ENCODE results near the gene OBSCN.

OBSCN gene

DNA sequence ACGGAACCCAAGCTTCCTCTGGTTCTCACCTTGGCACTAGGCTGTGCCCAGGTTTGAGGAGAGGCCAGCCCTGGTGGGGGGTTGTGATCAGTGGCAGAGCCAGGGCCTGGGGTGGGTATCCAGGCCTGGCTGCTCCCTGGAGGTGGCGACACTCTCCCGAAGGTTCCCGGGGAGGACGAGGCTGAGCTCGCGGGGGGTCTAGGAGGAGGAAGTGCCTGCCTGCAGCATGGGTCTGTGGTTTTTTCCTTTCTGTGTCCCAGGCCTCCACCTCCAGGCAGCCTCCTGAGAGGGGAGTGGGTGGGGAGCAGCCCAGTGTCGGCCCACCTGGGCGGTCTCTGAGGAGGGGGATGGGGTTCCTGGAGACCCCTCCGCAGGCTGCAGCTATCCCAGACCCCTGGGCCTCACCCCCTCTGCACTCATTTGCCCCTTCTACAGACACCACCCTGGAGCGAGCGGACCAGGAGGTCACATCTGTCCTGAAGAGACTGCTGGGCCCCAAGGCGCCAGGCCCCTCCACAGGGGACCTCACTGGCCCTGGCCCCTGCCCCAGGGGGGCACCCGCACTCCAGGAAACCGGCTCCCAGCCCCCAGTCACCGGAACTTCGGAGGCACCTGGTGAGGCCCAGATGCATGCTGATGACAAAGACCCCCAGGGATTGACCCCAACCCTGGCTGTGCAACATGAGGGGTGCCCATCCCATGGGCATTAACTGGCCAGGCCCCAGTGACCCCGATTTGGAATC is 154.5 kb downstream of the OBSCN start:
- DNase-seq: peak; percentile 15

DNA sequence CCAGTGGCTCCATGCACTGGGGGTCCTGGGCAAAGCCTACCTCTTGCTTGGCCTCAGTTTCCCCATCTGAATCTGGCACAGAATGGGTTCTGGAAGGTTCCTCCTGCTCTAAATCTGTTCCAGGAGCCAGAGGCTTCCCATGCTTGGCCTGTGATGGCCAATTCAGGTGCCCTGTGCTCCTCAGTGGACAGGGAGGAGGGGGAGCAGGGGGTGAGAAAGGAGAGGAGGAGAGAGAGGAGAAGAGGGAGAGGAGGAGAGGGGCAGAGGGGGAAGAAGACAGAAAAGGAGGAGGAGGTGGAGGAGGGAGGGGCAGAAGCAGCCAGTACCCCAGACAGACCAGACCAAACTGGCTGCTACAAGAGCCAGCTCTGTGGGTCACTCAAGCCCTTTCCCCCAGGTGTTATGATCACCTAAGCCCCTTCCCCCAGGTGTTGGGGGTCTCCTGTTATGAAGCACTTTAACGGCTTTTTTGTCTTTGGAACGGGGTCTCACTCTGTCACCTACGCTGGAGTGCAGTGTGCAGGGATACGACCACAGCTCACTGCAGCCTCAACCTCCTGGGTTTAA is 155.1 kb downstream of the OBSCN start:
- DNase-seq: no peak

DNA sequence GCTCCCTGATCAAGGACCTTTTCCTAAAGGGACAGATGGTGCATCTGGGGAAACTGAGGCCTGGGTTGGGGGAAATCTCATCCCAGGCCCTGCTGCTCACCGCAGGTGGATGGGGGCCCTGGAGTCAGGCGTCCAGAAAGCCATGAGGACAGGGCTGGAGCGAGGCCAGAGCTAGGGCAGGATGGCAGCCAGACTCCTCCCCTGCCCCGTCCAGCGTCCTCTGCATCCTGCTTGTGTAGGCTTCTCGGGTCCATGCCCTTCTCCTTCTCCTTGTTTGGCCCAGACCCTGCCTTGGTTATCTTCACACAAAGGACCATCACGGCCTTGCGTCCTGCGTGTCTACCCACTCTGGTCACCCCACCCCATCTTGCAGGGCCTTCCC is 155.8 kb downstream of the OBSCN start:
- peak; percentile 13 for DNase-seq

DNA sequence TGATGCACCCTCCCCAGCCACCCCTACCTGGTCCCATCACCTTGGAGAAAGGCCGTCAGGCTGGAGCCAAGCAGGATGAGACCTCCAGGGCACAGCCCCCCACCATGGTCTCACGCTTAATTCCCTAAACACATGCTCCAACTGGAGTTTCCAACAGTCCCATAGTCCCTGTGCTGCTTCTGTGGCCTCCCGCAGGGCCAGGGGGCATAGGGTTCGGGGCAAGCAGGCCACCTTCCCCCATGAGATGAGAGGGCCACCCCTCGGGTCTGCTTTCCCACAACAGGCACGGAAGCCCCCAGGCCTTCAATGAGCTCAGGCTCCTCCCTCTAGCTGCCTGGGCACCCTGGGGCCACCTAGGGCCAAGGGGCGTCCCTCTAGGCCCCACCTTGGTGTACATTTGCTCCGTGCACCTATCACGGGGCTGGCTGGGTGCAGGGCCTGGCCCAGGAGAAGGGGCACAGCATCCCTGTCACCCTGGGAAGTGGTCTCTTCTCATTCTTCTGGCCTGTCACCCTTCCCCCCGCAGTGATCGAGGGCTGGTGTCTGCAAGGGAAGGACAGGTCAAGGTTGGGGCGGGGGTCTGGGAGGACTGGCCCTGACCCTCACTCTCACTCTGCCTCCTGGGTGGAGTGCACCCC is 156.3 kb downstream of the OBSCN start:
- peak; percentile 15 for DNase-seq

DNA sequence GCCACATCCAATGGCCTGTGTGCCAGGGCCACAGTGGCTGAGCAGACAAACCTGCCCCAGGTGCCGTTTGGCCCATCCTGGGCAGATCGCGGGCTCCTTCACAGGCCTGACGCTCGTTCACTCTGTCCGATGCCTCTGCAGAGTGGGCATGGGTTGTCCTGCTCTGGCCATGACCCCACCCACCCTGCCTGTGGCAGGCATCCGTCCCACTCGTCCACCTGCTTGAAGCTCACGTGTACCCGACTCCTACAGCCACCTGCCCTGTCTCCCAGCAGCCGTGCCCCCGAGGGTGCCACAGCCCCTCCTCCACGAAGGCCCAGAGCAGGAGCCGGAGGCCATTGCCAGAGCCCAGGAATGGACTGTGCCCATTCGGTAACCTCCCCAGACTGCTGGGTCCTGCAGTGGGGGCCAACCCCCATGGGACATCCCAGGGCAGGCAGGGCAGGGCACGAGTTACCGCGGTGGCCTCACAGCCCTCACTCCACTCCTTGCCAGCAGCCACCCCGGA is 156.9 kb downstream of the OBSCN start:
- peak; percentile 18 for DNase-seq

DNA sequence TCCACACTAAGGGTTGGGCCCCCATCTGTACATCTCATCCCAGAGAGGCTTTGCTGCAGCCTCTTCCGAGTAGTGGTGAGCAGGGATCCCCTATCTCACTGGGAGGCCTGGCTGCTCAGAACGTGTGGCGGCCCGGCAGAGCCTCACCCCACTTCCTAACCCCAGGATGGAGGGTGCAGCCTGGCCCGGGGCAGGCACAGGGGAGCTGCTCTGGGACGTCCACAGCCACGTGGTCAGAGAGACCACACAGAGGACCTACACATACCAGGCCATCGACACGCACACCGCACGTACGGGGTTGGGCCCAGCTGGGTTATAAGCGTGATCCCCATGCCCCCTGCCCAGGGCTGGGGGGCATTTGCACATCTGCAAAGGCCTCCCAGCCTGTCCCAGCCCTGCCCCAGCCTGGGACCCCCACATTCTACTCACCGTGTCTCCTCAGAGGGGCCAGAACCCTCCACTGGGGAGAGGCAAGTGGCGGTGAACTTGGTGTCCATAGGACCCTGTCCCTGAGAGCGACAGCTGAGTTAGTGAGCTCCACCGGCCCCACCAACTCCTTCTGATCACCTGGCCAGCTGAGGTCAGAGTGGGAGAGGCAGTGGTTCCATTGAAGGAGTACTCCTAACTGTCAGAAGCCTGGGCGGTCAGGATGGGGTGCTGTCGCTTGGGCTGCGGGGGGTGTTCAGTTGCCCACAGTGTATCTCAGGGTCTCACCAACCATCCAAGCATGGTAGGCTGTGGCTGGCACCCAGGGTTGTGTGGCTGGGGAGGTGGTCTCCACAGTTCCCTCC is 157.6 kb downstream of the OBSCN start:
- DNase-seq: no peak

DNA sequence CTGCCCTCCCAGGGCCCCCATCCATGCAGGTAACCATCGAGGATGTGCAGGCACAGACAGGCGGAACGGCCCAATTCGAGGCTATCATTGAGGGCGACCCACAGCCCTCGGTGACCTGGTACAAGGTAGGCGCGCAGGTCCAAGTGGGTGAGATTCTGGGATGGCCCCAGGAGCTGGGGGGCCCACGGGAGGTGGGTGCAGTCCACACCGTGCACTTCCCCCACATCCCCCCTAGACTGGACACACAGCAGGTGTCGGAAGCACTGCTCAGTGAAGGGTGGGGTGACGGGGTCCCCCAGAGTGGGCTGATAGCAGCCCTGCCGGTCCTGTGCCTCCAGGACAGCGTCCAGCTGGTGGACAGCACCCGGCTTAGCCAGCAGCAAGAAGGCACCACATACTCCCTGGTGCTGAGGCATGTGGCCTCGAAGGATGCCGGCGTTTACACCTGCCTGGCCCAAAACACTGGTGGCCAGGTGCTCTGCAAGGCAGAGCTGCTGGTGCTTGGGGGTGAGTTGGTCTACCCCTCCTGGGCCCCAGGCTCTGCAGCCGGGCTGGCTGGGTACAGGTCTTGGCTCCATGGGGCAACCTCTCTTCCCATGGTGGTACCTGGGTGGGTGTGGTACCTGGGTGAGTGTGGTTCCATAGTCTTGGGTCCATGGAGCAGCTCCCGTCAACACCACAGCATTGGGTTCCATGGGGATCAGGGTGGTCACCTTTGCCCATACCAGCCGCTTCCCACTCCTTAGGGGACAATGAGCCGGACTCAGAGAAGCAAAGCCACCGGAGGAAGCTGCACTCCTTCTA is 158.4 kb downstream of the OBSCN start:
- DNase-seq: no peak

DNA sequence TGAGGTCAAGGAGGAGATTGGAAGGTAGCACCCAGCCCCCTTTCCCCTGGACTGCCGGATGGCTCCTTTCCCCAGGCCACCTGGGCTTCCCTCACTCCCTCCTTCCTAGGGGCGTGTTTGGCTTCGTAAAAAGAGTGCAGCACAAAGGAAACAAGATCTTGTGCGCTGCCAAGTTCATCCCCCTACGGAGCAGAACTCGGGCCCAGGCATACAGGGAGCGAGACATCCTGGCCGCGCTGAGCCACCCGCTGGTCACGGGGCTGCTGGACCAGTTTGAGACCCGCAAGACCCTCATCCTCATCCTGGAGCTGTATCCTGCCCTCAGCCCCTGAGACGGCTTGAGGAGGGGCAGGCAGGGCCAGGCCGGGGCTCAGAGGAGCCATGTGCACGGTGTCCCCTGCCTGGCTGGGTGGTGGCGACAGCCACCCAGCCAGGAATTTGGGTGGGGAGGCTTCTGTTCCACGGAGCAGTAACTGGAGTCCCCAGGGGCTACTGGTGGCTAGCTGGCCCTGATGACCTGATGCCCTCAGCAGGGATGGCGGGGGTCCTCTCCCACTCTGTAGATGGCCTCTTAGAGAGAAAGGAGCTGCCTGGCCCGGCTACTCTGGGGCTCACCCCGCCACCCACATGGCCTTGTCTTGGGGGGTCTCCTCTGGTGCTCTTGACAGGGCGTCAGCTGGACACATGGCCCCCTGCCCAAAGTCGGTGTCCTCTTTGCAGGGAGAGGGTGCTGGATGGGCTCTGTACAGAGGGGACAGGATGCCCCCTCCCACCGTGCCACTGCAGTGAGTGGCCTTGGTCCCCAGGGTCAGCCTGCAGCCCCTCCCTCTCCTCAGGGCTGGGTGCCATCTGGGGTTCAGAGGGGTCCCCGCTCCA is 159.3 kb downstream of the OBSCN start:
- peak; percentile 21 for DNase-seq

DNA sequence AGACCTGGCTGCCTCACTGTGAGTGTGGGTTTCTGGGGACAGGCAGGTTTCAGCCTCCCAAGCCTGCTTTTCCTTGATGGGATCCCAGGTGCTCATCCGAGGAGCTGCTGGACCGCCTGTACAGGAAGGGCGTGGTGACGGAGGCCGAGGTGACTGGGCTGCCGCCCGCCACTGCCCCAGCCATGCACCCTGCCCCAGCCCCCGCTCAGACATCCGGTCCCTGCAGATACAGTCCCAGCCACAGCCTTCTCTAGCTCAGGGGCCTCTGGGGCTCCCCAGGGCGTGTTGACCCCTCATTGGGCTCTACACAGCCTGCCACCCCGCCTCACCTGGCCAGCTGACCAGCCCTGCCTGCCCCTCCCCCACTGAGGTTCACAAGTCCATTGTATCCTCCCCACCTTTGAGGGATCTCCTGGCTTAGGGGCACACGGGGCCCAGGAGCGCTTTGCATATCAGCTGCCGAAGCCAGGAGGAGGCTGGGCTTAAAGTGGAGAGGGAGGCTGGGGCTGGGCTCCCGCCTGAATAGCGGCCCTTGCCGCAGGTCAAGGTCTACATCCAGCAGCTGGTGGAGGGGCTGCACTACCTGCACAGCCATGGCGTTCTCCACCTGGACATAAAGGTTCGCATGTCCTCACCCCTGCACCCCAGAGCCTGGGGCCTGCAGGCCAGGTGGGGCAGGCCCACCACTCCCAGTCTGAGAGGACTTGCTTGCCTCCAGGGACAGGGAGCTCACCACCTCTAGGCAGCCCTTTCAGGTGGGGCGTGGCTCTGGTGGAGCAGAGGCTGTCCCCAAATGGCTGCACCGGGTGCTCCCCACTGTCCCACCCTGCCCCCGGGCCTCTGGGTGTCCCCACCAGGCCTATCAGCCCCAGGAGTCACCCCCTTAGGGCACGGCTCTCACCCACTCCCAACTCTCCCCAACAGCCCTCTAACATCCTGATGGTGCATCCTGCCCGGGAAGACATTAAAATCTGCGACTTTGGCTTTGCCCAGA is 160.3 kb downstream of the OBSCN start:
- peak; percentile 19 for DNase-seq

DNA sequence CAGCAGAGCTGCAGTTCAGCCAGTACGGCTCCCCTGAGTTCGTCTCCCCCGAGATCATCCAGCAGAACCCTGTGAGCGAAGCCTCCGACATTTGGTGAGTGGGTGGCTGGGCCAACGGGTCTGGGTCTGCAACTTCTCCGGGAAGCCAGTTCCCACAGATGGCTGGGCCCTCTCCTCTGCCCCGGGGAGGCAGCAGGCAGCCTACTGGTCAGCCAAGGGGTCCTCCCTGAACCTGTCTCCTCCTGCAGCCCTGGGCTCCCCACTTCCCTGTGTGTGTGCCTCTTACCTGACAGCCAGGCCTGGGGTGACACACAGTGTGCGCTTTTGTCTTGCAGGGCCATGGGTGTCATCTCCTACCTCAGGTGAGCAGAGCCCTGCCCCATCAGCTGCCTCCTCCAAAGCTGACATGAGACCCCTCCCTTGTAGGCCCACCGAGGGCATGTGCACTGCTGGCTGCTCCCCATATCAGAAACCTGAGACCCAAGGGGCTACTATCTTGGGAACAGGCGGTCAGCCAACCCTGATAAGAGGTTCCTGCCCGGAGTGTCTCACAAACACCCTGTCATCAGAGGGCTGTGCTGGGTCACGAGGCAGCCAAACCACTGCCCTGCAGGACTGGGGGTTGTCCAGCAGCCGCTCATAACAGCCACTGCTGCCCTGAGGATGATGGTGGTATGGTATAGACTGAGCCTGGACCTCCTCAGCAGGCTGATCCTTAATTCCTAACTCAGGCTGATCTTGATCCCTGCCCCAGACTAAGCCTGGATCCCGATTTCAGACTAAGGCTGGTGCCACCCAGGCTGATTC is 161.2 kb downstream of the OBSCN start:
- DNase-seq: peak; percentile 36

DNA sequence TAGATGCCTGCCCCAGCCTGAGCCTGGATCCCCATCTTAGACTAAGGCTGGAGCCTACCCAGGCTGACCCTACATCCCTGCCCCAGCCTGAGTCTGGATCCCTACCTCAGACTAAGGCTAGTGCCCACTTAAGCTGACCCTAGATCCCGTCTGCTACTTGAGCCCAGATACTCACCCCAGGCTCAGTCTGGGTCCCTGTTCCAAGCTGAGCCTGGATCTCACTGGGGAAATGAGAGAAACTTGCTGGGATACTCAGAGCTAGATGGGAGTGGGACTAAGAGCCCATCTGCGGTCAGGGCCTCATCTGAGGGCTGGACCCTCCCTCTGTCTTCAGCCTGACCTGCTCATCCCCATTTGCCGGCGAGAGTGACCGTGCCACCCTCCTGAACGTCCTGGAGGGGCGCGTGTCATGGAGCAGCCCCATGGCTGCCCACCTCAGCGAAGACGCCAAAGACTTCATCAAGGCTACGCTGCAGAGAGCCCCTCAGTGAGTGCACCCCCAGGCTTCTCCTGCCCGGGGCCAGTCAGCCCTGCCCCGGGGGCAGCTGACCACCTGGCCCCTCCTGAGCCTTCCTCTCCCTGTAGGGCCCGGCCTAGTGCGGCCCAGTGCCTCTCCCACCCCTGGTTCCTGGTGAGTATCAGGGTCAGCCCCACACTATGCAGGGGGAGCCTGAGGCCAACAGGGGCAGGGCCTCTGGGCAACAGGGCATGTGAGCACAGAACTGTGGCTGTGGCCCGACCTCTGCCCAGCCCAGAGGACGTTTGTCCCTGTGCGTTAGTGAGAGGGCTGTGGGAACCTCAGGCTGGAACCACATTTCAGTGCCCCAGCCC is 162.0 kb downstream of the OBSCN start:
- peak; percentile 12 for DNase-seq

DNA sequence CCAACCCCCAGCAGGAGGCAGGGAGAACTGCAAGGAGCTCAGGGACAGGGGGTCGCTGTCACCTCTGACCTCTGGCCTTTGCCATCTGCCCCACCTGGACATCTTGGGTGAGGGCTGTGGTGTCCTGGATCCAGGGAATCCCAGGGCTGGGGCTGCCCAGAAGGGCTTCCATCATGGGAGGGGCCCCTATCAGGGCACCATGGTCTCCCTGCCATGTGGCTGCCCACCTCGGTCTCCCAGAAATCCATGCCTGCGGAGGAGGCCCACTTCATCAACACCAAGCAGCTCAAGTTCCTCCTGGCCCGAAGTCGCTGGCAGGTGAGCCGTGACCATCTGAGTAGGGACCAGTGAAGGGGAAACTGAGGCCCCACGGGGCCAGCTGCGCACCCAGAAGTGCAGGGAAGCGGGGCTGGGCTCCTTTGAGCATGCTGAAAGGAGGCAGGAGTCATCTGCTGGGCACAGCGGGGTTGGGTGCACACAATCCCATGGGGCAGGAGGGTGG is 162.6 kb downstream of the OBSCN start:
- peak; percentile 13 for DNase-seq

DNA sequence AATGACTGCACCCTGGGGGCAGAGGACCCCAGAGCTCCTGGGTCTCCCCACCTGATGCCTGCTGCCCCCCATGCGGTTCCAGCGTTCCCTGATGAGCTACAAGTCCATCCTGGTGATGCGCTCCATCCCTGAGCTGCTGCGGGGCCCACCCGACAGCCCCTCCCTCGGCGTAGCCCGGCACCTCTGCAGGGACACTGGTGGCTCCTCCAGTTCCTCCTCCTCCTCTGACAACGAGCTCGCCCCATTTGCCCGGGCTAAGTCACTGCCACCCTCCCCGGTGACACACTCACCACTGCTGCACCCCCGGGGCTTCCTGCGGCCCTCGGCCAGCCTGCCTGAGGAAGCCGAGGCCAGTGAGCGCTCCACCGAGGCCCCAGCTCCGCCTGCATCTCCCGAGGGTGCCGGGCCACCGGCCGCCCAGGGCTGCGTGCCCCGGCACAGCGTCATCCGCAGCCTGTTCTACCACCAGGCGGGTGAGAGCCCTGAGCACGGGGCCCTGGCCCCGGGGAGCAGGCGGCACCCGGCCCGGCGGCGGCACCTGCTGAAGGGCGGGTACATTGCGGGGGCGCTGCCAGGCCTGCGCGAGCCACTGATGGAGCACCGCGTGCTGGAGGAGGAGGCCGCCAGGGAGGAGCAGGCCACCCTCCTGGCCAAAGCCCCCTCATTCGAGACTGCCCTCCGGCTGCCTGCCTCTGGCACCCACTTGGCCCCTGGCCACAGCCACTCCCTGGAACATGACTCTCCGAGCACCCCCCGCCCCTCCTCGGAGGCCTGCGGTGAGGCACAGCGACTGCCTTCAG is 163.3 kb downstream of the OBSCN start:
- peak; percentile 25 for DNase-seq

DNA sequence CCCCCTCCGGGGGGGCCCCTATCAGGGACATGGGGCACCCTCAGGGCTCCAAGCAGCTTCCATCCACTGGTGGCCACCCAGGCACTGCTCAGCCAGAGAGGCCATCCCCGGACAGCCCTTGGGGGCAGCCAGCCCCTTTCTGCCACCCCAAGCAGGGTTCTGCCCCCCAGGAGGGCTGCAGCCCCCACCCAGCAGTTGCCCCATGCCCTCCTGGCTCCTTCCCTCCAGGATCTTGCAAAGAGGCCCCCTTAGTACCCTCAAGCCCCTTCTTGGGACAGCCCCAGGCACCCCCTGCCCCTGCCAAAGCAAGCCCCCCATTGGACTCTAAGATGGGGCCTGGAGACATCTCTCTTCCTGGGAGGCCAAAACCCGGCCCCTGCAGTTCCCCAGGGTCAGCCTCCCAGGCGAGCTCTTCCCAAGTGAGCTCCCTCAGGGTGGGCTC is 163.9 kb downstream of the OBSCN start:
- DNase-seq: no peak

DNA sequence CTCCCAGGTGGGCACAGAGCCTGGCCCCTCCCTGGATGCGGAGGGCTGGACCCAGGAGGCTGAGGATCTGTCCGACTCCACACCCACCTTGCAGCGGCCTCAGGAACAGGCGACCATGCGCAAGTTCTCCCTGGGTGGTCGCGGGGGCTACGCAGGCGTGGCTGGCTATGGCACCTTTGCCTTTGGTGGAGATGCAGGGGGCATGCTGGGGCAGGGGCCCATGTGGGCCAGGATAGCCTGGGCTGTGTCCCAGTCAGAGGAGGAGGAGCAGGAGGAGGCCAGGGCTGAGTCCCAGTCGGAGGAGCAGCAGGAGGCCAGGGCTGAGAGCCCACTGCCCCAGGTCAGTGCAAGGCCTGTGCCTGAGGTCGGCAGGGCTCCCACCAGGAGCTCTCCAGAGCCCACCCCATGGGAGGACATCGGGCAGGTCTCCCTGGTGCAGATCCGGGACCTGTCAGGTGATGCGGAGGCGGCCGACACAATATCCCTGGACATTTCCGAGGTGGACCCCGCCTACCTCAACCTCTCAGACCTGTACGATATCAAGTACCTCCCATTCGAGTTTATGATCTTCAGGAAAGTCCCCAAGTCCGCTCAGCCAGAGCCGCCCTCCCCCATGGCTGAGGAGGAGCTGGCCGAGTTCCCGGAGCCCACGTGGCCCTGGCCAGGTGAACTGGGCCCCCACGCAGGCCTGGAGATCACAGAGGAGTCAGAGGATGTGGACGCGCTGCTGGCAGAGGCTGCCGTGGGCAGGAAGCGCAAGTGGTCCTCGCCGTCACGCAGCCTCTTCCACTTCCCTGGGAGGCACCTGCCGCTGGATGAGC is 164.5 kb downstream of the OBSCN start:
- DNase-seq: peak; percentile 21
